Stimulated activated CD4-positive, alpha-beta T cell treated with anti-CD3 and anti-CD28 coated beads, TNF-alpha, amount 100 ng/mL, for 4 hours (primary cell): ENCODE results near the gene SLC1A2.

ENCODE experiments used
- DNase-seq, 3 experiments: peaks; one replicate each; pipeline ENCODE4 v3.0.0-alpha.2; 2020; ENCODE audit warnings: low read depth in 3 of 3

Gene SLC1A2

GRCh38 chr11:35271031-35271430, 148.3 kb downstream of the SLC1A2 start:
- DNase-seq, result no peak

- DNase-seq, result no peak
Observed at GRCh38 chr11:35270342-35270741, 149.0 kb downstream of the SLC1A2 start.

- no peak for DNase-seq
Observed at GRCh38 chr11:35267504-35267903, 151.9 kb downstream of the SLC1A2 start.

- no peak for DNase-seq
Observed at GRCh38 chr11:35265755-35266454, 153.5 kb downstream of the SLC1A2 start.

- DNase-seq, result no peak
Observed at GRCh38 chr11:35262735-35263134, 156.6 kb downstream of the SLC1A2 start.

- DNase-seq, result no peak
Observed at GRCh38 chr11:35262056-35262455, 157.3 kb downstream of the SLC1A2 start.

GRCh38 chr11:35261197-35261596, 158.2 kb downstream of the SLC1A2 start:
- DNase-seq, result no peak

- DNase-seq, result no peak
Observed at GRCh38 chr11:35260342-35260985, 158.9 kb downstream of the SLC1A2 start.

GRCh38 chr11:35259529-35259928, 159.8 kb downstream of the SLC1A2 start:
- DNase-seq, result no peak

- DNase-seq, result no peak
Observed at GRCh38 chr11:35257281-35257680, 162.1 kb downstream of the SLC1A2 start.

GRCh38 chr11:35256296-35256695, 163.1 kb downstream of the SLC1A2 start:
- no peak for DNase-seq

GRCh38 chr11:35255514-35255913, 163.8 kb downstream of the SLC1A2 start:
- DNase-seq, result no peak

- no peak for DNase-seq
Observed at GRCh38 chr11:35253237-35253636, 166.1 kb downstream of the SLC1A2 start.

GRCh38 chr11:35250621-35251020, 168.7 kb downstream of the SLC1A2 start:
- no peak for DNase-seq

- no peak for DNase-seq
Observed at GRCh38 chr11:35250192-35250591, 169.2 kb downstream of the SLC1A2 start.

GRCh38 chr11:35248558-35249323, 170.6 kb downstream of the SLC1A2 start:
- DNase-seq, result no peak

- no peak for DNase-seq
Observed at GRCh38 chr11:35247863-35248262, 171.5 kb downstream of the SLC1A2 start.

GRCh38 chr11:35247428-35247827, 171.9 kb downstream of the SLC1A2 start:
- peak in 2 of 3 experiments; percentile 19 to 37 for DNase-seq

GRCh38 chr11:35246745-35247144, 172.6 kb downstream of the SLC1A2 start:
- DNase-seq, result no peak

GRCh38 chr11:35245786-35246185, 173.6 kb downstream of the SLC1A2 start:
- DNase-seq, result no peak

- DNase-seq, result no peak
Observed at GRCh38 chr11:35245056-35245455, 174.3 kb downstream of the SLC1A2 start.

- no peak for DNase-seq
Observed at GRCh38 chr11:35243774-35244173, 175.6 kb downstream of the SLC1A2 start.
